Ureter (tissue), 1 donor: ENCODE results near the gene HIP1. TPM values are rescaled to one million over a fixed set of nuclear protein-coding genes. Genes with fewer than 3 reads are reported as not detected.
"Not testable (repeated sequence)": the region's sequence is repeated elsewhere in the genome, so short reads cannot be mapped to it uniquely, and the experiment has no call there.

Experiments used
- DNase-seq: peaks from one replicate; pipeline ENCODE4 v3.0.0-alpha.2; 2020; ENCODE audit warnings: low spot score
- total RNA-seq: library from RNA; stranded (reverse); gene quantifications from one replicate; pipeline ENCODE4 v1.2.4, GENCODE V29; 2023
- donor health status: DM: yes; HTN: yes; CAD: no.

The HIP1 gene
- total RNA-seq, 1 donor from 2014 or later: 31.6 TPM

DNA sequence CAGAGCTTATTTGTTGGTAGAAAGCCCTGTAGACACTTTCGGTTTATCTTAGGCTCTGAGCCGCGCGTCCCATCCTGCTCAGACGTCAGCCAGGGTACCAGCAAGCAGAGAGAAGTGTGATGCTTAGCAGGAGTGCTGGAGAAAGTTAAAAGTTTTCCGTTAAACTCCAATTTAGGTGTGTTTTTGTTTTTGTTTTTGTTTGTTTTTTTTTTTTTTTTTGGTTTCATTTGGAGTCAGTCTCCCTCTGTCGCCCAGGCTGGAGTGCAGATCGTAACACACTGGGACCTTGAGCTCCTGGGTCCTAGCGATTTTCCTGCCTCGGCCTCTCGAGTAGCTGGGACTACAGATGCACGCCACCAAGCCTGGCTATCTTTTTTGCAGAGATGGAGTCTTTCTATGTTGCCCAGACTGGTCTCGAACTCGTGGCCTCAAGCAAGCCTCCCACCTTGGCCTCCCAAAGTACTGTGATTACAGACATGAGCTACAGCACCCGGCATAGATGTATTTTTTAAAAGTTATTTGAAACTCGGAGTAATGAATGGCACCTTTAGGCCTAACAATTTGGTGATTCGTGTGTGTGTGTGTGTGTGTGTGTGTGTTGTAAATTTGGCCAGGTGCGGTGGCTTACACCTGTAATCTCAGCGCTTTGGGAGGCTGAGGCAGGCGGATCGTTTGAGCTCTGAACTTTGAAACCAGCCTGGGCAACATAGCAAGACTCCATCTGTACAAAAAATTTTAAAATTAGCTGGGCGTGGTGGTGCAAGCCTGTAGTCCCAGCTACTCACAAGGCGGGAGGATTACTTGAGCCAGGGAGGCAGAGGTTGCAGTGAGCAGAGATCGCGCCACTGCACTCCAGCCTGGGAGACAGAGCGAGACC lies 1.3 kb upstream of the HIP1 start:
- no peak for DNase-seq

- DNase-seq: peak; percentile 99
Observed at GRCh38 chr7:75738975-75739795, 444 bp upstream of the HIP1 start.

- DNase-seq: peak; percentile 54
Observed at GRCh38 chr7:75737856-75738603, 711 bp downstream of the HIP1 start.

DNA sequence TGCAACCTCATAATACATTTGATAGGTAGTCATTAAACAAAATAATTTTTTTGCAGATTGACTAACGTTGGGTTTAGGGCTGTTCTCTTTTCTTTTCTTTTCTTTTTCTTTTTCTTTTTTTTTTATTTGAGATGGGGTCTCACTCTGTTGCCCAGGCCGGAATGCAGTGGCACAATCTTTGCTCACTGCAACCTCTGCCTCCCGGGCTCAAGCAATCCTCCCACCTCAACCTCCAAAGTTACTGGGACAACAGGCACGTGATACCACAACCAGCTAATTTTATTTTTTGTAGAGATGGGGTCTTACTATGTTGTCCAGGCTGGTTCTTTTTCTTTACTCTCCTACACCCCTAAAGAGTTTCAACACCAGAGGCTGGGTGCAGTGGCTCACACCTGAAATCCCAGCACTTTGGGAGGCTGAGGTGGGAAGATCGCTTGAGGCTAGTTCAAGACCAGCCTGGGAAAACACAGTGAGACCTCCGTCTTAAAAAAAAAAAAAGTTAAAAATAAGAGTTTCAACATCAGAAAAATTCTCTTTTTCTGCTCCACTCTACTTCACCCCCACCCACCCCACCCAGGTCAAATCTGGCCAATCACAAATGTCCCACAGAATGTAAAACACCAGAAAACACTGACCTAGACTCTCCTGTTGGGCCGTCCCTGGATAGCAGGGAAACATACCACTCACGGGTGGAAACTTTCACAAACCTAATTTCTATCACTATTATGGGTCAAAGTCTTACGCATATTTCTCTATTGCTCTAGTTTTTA lies 3.0 kb downstream of the HIP1 start:
- DNase-seq: no peak

DNA sequence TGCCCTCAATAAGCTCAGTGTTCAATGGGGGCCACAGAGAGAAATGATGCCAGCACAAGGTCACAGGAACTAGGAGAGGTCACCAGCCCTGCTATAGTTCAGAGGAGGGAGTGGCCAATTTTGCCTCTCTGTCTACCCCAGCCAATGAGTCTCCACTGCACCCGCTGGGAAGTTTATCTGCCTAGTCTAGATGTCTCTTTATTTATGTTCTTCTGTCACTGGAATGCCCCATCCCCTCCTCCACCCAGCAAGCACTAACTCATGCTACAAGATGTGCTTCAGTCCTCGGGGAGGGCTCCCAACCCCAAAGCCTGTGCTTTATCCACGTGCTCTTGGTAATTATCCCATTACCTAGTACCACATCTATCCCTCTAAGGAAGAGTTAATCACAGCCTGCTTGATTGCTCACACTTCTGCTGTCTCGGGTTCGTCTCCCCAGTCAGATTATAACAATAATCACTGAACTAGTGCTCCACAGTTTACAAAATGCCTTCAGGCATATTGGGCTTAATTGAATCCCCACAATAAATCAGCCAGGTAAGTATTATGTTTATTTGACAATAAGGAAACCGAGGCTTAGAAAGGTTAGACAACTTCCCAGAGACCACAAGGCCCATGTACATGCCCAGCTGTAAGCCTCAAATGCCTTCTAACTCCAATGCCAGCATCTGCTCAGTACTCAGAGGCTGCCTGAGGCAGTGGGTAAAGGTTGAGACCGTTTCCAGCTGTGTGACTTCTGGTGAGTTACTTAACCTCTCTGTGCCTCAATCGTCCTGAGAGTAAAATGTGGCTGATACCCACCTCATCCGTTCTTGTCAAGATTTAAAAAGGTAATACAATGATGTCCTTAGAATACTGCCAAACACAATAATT lies 3.9 kb downstream of the HIP1 start:
- no peak for DNase-seq

DNA sequence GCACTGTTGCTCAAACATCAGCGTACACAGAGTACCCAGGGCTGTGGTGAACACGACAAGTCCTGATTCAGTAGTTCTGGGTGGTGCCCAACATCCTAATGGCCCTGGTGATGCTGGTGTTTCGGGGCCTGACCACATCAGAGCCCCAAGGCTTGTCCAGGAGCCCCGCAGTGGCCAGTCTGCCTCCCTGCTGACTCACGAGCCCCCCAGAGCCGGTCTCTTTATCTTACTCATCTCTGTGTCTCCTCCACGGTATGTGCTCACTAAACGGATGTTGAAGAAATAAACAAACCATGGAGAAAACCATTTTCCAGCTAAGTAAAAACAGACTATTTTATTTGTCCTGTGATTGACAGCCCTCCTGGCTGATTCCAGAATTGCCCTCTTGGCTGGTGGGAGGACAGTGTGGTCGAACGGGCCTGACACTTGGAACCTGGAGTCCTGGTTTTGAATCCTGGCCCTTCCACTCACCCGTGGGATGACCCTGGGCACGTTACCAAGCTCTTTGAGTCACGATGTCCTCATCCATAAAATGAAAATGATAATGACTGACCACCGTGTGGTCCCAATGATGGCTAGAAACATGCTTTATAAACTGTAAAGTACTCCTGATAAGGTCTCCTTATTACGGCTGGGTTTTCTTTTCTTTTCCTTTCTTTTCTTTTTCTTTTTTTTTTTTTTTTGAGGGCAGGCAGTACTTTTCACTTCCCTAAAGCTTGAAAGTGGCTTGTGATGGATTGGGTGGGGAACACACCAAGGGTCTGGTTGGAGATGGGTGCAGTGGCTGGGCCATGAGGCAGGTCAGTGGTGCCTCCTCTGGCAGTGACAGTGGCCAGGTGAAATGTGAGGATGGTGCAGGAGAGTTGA lies 5.7 kb downstream of the HIP1 start:
- no peak for DNase-seq

DNA sequence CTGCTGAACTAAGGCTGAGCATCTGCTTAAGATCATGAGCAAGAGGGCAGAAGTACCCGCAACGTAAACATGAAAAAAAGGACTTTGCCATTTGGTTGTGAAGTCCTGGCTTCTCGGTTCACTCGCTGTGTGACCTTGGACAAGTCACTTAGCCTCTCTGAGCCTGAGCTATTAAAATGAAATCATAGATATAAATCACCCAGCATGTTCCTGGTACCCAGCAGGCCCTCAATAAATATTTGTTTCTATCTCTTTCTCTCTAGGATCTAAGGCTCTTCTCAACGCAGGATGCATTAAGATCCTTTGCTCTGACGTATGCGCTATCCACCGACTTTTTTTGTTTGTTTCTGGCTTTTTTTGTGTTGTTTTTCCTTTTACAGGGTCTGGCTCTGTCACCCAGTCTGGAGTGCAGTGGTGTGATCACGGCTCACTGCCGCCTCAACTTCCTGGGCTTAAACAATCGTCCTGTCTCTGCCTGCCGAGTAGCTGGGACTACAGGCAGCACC lies 6.7 kb downstream of the HIP1 start:
- no peak for DNase-seq

DNA sequence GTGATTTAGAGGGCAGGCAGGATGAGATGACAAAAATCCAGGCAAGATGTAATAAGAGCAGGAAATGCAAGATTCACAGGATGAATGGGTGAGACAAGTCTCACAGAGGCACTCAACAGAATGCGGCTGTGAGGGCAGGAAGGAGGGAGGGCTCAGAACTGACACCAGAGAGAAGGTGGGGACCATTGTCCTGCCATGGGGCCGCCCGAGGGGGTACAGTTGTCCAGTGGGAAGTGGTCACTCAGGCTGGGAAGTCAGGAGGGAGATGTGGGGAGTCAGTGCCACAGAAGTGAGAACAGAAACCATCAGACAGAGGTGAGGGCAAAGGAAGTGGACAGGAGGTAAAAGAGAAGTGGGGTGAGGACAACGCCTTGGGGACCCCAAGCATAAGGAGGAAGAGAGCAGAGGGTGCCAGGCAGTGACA lies 8.9 kb downstream of the HIP1 start:
- no peak for DNase-seq

DNA sequence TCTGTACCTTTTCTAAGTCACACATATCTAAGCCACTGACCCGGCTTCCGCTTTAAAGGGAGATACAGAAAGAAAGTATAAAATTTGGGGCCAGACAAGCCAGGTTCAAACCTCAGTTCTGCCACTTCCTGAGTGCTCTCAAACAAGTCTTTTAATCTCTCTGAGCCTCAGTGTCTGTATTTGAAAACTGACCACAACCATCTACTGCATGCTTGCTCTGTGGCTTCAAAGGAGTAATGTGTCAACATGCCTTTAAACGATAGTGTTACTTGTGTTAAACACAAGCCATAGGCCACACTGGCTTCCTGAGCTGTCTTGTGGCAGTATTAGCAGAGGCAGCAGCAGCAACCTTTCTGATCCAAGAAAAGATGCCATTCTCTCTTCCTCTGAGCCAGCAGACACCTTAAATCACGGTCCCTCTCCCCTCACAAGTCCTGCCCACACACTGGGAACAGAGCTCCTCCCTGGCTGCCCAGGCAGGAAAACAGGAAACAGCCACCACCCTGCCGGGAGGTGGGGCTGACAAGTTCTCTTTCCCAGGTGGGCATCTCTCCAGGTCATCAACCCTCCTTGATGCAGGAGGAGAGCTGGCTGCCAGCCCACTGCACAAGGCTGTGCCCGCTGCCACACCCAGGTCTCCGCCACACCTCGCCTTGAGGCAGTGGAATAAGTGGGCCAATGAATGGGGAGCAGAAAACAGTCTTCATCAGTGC lies 10.7 kb downstream of the HIP1 start:
- DNase-seq: peak; percentile 73

- DNase-seq: not testable (repeated sequence)
Observed at GRCh38 chr7:75727351-75727750, 11.4 kb downstream of the HIP1 start.

GRCh38 chr7:75725306-75725705 lies 13.4 kb downstream of the HIP1 start:
- DNase-seq: no peak

DNA sequence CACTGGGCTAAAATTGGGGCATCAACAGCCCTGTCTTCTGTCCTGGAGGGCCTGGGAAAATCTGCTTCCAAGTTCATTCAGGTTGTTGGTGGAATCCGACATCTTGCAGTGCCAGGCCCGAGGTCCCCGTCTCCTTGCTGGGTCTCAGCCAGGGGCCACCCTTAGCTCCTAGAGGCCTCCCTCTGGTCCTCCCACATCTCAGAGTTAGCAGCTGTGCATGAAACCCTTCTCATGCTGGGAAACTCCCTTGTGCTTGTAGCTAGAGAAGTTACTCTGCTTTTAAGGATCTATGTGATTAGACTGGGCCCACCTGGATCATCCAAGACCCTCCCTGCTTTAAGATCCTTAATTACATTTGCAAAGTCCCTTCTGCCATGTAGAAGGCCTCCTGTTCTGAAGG lies 15.3 kb downstream of the HIP1 start:
- DNase-seq: no peak

GRCh38 chr7:75722373-75722772 lies 16.4 kb downstream of the HIP1 start:
- DNase-seq: no peak

GRCh38 chr7:75721922-75722321 lies 16.8 kb downstream of the HIP1 start:
- not testable (repeated sequence) for DNase-seq

DNA sequence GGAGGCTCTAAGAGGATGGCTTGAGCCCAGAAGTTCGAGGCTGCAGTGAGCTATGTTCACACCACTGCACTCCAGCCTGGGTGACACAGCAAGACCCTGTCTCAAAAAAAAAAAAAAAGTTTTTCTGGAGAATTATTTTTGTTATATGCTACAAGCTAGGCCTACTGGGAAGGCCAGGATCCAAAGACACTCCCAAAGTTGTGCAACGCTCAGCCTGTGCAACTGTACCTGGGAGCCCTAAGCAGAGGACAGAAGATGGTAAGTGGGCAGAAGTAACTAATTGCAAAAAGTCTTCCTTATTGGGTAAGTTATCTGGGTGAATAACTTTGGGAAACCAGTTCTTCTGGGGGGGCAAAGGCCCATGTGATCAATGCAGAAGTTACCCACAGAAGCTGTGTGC lies 17.3 kb downstream of the HIP1 start:
- DNase-seq: no peak

- DNase-seq: no peak
Observed at GRCh38 chr7:75719626-75720025, 19.1 kb downstream of the HIP1 start.

DNA sequence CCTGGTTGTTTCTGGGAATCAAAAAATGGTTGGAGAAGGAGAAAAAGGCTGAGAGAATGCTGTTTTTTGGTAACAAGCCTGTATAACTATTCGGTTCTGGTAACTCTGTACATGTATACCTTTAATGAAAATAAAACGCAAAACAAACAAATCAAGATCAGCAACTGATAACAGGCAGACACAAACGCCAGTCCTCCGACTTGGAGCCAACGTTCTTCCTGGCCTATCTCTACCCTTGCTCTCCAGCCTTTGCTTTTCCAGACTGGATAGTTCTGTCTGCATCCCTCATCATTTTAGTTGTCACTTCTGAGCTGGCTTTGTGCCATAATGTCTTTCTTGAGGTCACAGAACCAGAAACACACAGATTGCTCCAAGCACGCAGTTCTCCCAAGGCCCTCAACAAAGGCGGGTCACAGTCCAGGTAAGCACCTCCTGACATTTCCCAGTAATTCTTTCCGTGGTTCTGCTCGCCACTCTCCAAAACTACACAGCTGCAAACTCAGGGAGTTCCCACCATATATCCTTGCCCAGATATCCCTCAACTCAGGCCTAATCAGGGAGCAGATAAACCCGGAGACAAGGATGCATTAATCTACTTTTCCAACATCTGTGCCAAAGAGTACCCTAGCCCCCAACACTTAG lies 20.2 kb downstream of the HIP1 start:
- no peak for DNase-seq

DNA sequence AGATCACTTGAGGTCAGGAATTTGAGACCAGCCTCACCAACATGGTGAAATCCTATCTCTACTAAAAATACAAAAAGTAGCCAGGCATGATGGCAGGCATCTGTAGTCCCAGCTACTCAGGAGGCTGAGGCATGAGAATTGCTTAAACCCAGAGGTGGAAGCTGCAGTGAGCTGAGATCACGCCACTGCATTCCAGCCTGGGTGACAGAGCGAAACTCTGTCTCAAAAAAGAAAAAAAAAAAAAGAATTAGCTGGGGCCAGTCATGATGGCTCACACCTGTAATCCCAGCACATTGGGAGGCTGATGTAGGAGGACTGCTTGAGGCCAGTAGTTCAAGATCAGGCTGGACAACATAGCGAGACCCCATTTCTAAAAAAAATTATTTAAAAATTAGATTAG lies 21.0 kb downstream of the HIP1 start:
- DNase-seq: not testable (repeated sequence)
